KMS-11 (cell line): ENCODE measurements around the gene SLC39A7.

ENCODE experiments used
- H2AFZ ChIP-seq: fragments of 200-600 bp; sonication (generic); 2 replicates; pipeline ENCODE4 v1.6.1; 2016; ENCODE audit warnings: antibody characterized with exemption, mixed run types, low read depth
- H3K27ac ChIP-seq: fragments of 200-600 bp; sonication (generic); 2 replicates; pipeline ENCODE4 v1.6.1; 2016; ENCODE audit warnings: mild to moderate bottlenecking, mixed run types
- H3K27me3 ChIP-seq: fragments of 200-600 bp; sonication (generic); 2 replicates; pipeline ENCODE4 v1.6.1; 2017; ENCODE audit warnings: mild to moderate bottlenecking, low read depth, mixed run types, moderate library complexity; ENCODE audit not compliant: insufficient read depth
- H3K36me3 ChIP-seq: fragments of 200-600 bp; sonication (generic); 2 replicates; pipeline ENCODE4 v1.6.1; 2017; ENCODE audit warnings: mild to moderate bottlenecking, mixed run types; ENCODE audit not compliant: insufficient read depth
- H3K4me1 ChIP-seq: fragments of 200-600 bp; sonication (generic); 2 replicates; pipeline ENCODE4 v1.6.1; 2016; ENCODE audit warnings: mild to moderate bottlenecking, low read depth, mixed run types; ENCODE audit not compliant: poor library complexity, severe bottlenecking
- H3K4me2 ChIP-seq: fragments of 200-600 bp; sonication (generic); 2 replicates; pipeline ENCODE4 v1.7.0; 2016; ENCODE audit warnings: mild to moderate bottlenecking, mixed run types
- H3K4me3 ChIP-seq: fragments of 200-600 bp; sonication (generic); IDR thresholded peaks from 2 replicates; pipeline ENCODE4 v1.6.1; 2017; ENCODE audit warnings: low read depth, low read length, mixed read lengths; ENCODE audit not compliant: insufficient read depth
- H3K79me2 ChIP-seq: fragments of 200-600 bp; sonication (generic); 2 replicates; pipeline ENCODE4 v1.6.1; 2016; ENCODE audit warnings: low read depth, mixed run types; ENCODE audit not compliant: insufficient read depth
- H3K9ac ChIP-seq: fragments of 200-600 bp; sonication (generic); 2 replicates; pipeline ENCODE4 v1.6.1; 2016; ENCODE audit warnings: mild to moderate bottlenecking, mixed run types
- H4K20me1 ChIP-seq: fragments of 200-600 bp; sonication (generic); 2 replicates; pipeline ENCODE4 v1.6.1; 2016; ENCODE audit warnings: mild to moderate bottlenecking, mixed run types; ENCODE audit not compliant: insufficient read depth
- CTCF ChIP-seq: fragments of 200-600 bp; sonication (generic); conservative IDR thresholded peaks from 2 replicates; pipeline ENCODE4 v1.6.1; 2017; ENCODE audit warnings: low read depth, mild to moderate bottlenecking, antibody characterized with exemption, low read length, moderate library complexity, mixed read lengths

SLC39A7 gene

GRCh38 chr6:33198853-33199436 is 1.7 kb upstream of the SLC39A7 start:
- no peak overlapping the region for H3K27ac ChIP-seq

GRCh38 chr6:33199687-33200218 is 914 bp upstream of the SLC39A7 start:
- TF ChIP-seq CTCF, result no peak
- H3K36me3 ChIP-seq, result no peaks in the 10 kb centered on the region

More at GRCh38 chr6:33198853-33199436, 1.7 kb upstream of the SLC39A7 start:
- H3K4me1 ChIP-seq, result peaks cover 15% of the 10 kb centered on the region
- no peaks in the 10 kb centered on the region for H4K20me1 ChIP-seq
- H3K79me2 ChIP-seq, result peaks cover 24% of the 10 kb centered on the region
- no peaks in the 10 kb centered on the region for H3K27me3 ChIP-seq
- peak overlapping the region; percentile 96 for H3K9ac ChIP-seq
- peak overlapping the region; percentile 85; the same call in 1 of the 2 replicates for H3K4me2 ChIP-seq
- no peak for TF ChIP-seq CTCF
- no peaks in the 10 kb centered on the region for H3K36me3 ChIP-seq
- no peak overlapping the region for H2AFZ ChIP-seq
- H3K4me3 ChIP-seq, result no peak overlapping the region

GRCh38 chr6:33201147-33201545 is 479 bp downstream of the SLC39A7 start:
- Histone ChIP-seq H3K9ac (peak overlapping the region; percentile 96), H3K27me3 (no peaks in the 10 kb centered on the region), H3K36me3 (no peaks in the 10 kb centered on the region), H3K4me1 (peaks cover 31% of the 10 kb centered on the region), H3K79me2 (peaks cover 24% of the 10 kb centered on the region), H2AFZ (peak overlapping the region; percentile 93), H4K20me1 (no peaks in the 10 kb centered on the region), H3K4me2 (peak overlapping the region; percentile 58), H3K4me3 (no peak overlapping the region), H3K27ac (peak overlapping the region; percentile 87)
- no peak for TF ChIP-seq CTCF

More at GRCh38 chr6:33199687-33200218, 914 bp upstream of the SLC39A7 start:
- peaks cover 24% of the 10 kb centered on the region for H3K79me2 ChIP-seq
- H3K27me3 ChIP-seq, result no peaks in the 10 kb centered on the region
- peak overlapping the region; percentile 87 for H3K27ac ChIP-seq
- peaks cover 19% of the 10 kb centered on the region for H3K4me1 ChIP-seq
- H3K4me2 ChIP-seq, result peak overlapping the region; percentile 85
- H3K4me3 ChIP-seq, result no peak overlapping the region
- no peaks in the 10 kb centered on the region for H4K20me1 ChIP-seq
- H3K9ac ChIP-seq, result peak overlapping the region; percentile 96
- H2AFZ ChIP-seq, result peak overlapping the region; percentile 93

DNA sequence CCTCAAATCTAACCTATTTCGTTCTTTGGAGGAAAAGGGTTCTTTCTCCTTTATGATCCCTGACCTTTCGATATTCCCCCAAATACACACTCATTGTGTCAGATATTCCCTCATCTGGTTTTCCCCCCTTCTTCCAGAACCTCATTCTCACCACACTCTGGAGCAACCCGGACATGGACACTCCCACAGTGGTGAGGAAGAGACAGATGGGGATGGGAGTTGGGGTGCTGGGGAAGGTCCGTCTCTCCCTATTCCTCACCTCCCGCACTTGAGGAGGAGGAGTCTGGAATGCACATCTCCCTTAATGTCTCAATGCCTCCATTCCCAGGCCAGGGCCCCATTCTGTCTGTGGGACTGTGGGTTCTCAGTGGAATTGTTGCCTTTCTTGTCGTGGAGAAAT is 1.3 kb downstream of the SLC39A7 start:
- no peak overlapping the region for H3K4me3 ChIP-seq
- no peaks in the 10 kb centered on the region for H3K27me3 ChIP-seq
- no peaks in the 10 kb centered on the region for H4K20me1 ChIP-seq
- H3K36me3 ChIP-seq, result no peaks in the 10 kb centered on the region
- peaks cover 35% of the 10 kb centered on the region for H3K4me1 ChIP-seq
- H3K4me2 ChIP-seq, result peak overlapping the region; percentile 58
- H2AFZ ChIP-seq, result no peak overlapping the region
- H3K79me2 ChIP-seq, result peaks cover 24% of the 10 kb centered on the region
- no peak for TF ChIP-seq CTCF
- H3K9ac ChIP-seq, result no peak overlapping the region
- H3K27ac ChIP-seq, result no peak overlapping the region
